Panc1 (cell line): ENCODE results near the gene MAN2B1. TPM values are rescaled to one million over a fixed set of nuclear protein-coding genes. Genes with fewer than 3 reads are reported as not detected.

ENCODE experiments used
- ATAC-seq: fragments of 200-7000 bp; cut with Tn5 transposase; 2 replicates; pipeline ENCODE4 v1.9.1; 2020; ENCODE audit warnings: mild to moderate bottlenecking, moderate library complexity
- Bru-seq: library from RNA; stranded (reverse); fragments of 400-500 nt; gene quantifications from one replicate; lab custom pipeline; 2021; lab: Mats Ljungman, UMichigan
- BruChase-seq, 2 experiments: library from RNA; stranded (reverse); fragments of 400-500 nt; gene quantifications; one replicate each; lab custom pipeline; 2021; lab: Mats Ljungman, UMichigan
- BruUV-seq: library from RNA; stranded (reverse); fragments of 400-500 nt; replicated peaks from 2 replicates; lab custom pipeline; 2021; lab: Mats Ljungman, UMichigan
- CTCF ChIA-PET: fragments of 300-600 bp; sonication (Branson Sonifier 250); formaldehyde crosslinking; loops from one replicate; lab custom pipeline; 2022; ENCODE audit warnings: antibody characterized with exemption; lab: Charles Lee
- POLR2A ChIA-PET: fragments of 300-600 bp; sonication (Branson Sonifier 250); formaldehyde crosslinking; loops from one replicate; lab custom pipeline; 2022; ENCODE audit warnings: antibody characterized with exemption; lab: Charles Lee
- DNase-seq: peaks from one replicate; pipeline ENCODE4 v3.0.0-alpha.2; 2010; ENCODE audit warnings: low read depth, low spot score
- H3K27ac ChIP-seq: 2 replicates; pipeline ENCODE4 v1.5.1; 2011; ENCODE audit warnings: mild to moderate bottlenecking, low read length, inconsistent platforms
- H3K27me3 ChIP-seq: fragments of 200-500 bp; sonication (Bioruptor generic); 2 replicates; pipeline ENCODE4 v1.6.0; 2014; ENCODE audit warnings: low read length, inconsistent platforms; ENCODE audit not compliant: control insufficient read depth, insufficient read depth
- H3K36me3 ChIP-seq: fragments of 200-500 bp; sonication (Bioruptor generic); 2 replicates; pipeline ENCODE4 v1.5.1; 2014; ENCODE audit warnings: inconsistent platforms, mild to moderate bottlenecking, low read length, moderate library complexity; ENCODE audit not compliant: control insufficient read depth, insufficient read depth
- H3K4me1 ChIP-seq: 2 replicates; pipeline ENCODE4 v1.5.1; 2011; ENCODE audit warnings: inconsistent platforms, mild to moderate bottlenecking, low read length, moderate library complexity; ENCODE audit not compliant: control insufficient read depth, insufficient read depth
- H3K4me3 ChIP-seq, 2 experiments: 2 replicates each; pipeline ENCODE4 v1.5.1; 2011 to 2012; ENCODE audit warnings: low read depth in 2 of 2, low read length in 2 of 2, mild to moderate bottlenecking in 2 of 2, inconsistent platforms in 1 of 2, moderate library complexity in 1 of 2
- H3K9me3 ChIP-seq: fragments of 200-500 bp; sonication (Bioruptor generic); 2 replicates; pipeline ENCODE4 v1.5.1; 2014; ENCODE audit warnings: low read depth, mild to moderate bottlenecking, inconsistent platforms, low read length, moderate library complexity; ENCODE audit not compliant: control insufficient read depth, insufficient read depth
- CTCF ChIP-seq: fragments of 450-650 bp; IDR thresholded peaks from 2 replicates; pipeline ENCODE4 v1.5.1; 2017; ENCODE audit warnings: mild to moderate bottlenecking
- POLR2AphosphoS5 ChIP-seq: IDR thresholded peaks from 2 replicates; pipeline ENCODE4 v1.6.1; 2012; ENCODE audit warnings: mild to moderate bottlenecking, low read depth, low read length, moderate library complexity
- REST ChIP-seq, 2 experiments: IDR thresholded peaks; 2 replicates each; pipeline ENCODE4 v1.6.1; 2011 to 2012; ENCODE audit warnings: low read depth in 2 of 2, control low read depth in 1 of 2, low read length in 1 of 2, mild to moderate bottlenecking in 1 of 2, moderate library complexity in 1 of 2; ENCODE audit not compliant: insufficient read depth in 1 of 2
- SIN3A ChIP-seq: IDR thresholded peaks from 2 replicates; pipeline ENCODE4 v1.6.1; 2012; ENCODE audit warnings: low read depth, mild to moderate bottlenecking, low read length, moderate library complexity, borderline replicate concordance; ENCODE audit not compliant: insufficient read depth
- TCF7L2 ChIP-seq: IDR thresholded peaks from 2 replicates; pipeline ENCODE4 v1.6.1; 2011; ENCODE audit warnings: mild to moderate bottlenecking, low read depth, low read length, inconsistent platforms
- in situ Hi-C: cut with HindIII; loops from 2 replicates; pipeline ENCODE4 v1.10.0; 2016; ENCODE audit warnings: low sequenced_read_pairs, low pct_unique_long_range_greater_than_20kb
- intact Hi-C: fragments of 100-400 bp; cut with micrococcal nuclease; formaldehyde crosslinking; loops from one replicate; pipeline ENCODE4 v1.10.0; 2022; ENCODE audit not compliant: unreplicated experiment
- long read RNA-seq: library from polyadenylated mRNA; unstranded; transcript quantifications from one replicate; pipeline ENCODE4 v2.0.0, GENCODE V29; 2021; ENCODE audit not compliant: unreplicated experiment
- polyA plus RNA-seq: library from polyadenylated mRNA; unstranded; fragments of >200 nt; gene quantifications from one replicate; pipeline ENCODE4 v1.2.1, GENCODE V29; 2012; ENCODE audit warnings: missing spikeins; ENCODE audit not compliant: insufficient read length
- total RNA-seq: library from RNA; stranded (reverse); gene quantifications from one replicate; pipeline ENCODE4 v1.2.1, GENCODE V29; 2021; ENCODE audit not compliant: unreplicated experiment

Gene MAN2B1
- total RNA-seq (43.0 TPM), Bru-seq, nascent RNA (percentile 51 among the genes with signal in this experiment), BruChase-seq, experiment 1, labeled RNA remaining after a 2-hour chase (percentile 57 among the genes with signal in this experiment), BruChase-seq, experiment 2, labeled RNA remaining after a 6-hour chase (percentile 63 among the genes with signal in this experiment)
- polyA plus RNA-seq, result 28.9 TPM
- long read RNA-seq, transcript MAN2B1-203 (24 exons, 3,184 nt), result major isoform, 15 of 39 reads
- long read RNA-seq, partial matches to known transcripts, result 17 of 39 reads
- long read RNA-seq, other reads (novel, unspliced or antisense), result 5 of 39 reads

DNA sequence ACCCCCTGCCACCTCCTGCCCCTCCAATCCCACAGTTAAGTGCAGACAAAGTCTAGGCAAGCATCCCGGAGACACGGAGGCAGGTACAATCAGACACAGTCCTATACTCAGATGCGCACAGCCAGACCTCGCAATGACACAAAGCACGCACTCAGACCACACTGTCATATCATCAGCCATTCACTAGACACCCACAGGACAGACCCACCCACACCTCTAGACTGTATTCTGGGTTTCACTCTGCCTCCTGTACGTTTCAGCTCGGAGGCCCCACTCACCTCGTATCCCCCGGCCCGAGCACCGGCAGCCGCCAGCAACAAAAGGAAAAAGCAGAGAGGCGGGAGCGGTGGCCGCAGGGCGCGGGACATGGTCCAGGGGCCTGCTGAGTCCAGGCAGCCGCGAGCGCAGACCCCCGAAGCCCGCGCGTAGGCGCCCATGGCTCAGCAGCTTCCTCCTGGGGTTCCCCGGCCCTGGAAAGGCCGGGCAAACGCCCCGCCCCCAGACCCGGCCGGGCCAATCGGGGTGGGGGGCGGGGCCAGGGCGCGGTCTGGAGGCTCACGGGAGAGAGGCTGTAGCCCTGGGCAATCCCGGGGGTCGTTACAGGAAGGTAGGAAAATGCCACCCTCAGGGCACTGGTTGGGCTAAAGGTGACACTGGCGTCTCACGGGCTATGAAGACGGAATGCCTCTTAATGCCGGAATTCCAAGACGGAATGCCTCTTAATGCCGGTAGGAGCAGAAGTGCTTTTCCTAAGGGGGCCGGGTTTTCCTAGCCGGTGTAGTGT, at the start of gene MAN2B1, which contains the start of gene WDR83:
Gene MAN2B1, minus strand, starts transcription at position 478 of the 784 bp plus-strand sequence. Its CDS starts 41 bp downstream, at position 437.
Gene WDR83, plus strand, starts transcription at position 543 of the 784 bp plus-strand sequence. CDS start 2,984 bp downstream, outside the sequence.
- peak; percentile 87 for ATAC-seq
- in situ Hi-C loops (no loop called here), intact Hi-C loops (no loop called here)
- Histone ChIP-seq H3K36me3 (peaks cover 3% of the 10 kb centered on the region; the same call in 1 of the 2 replicates), H3K9me3 (no peaks in the 10 kb centered on the region), H3K27me3 (no peaks in the 10 kb centered on the region), H3K4me1 (peaks cover 3% of the 10 kb centered on the region), H3K4me3 (peak within 1 kb of the TSS; percentile 82 to 84), H3K27ac (peak within 1 kb of the TSS; percentile 79)
- CTCF ChIA-PET, result no interaction called here
- no TSS peak for BruUV-seq
- DNase-seq, result no peak
- TF ChIP-seq CTCF (no peak), REST (IDR thresholded peaks at IDR 0.05; ENCODE audit: insufficient read depth in 1 of 2, low read depth in 2 of 2, low read length in 1 of 2) (no peak), SIN3A (0 out of 2 replicates have a peak, but pooled peaks have one; percentile 55)
- POLR2A ChIA-PET, result no interaction called here

GRCh38 chr19:12715929-12716328, 49.4 kb upstream of the MAN2B1 start:
- BruUV-seq, result no TSS peak
- H3K27ac ChIP-seq, result no peak overlapping the region
- H3K9me3 ChIP-seq, result no peaks in the 10 kb centered on the region
- in situ Hi-C loops, result no loop called here
- no peak for TF ChIP-seq SIN3A
- TF ChIP-seq TCF7L2, result no peak
- no peak for TF ChIP-seq REST (IDR thresholded peaks at IDR 0.05; ENCODE audit: insufficient read depth in 1 of 2, low read depth in 2 of 2, low read length in 1 of 2)
- TF ChIP-seq POLR2AphosphoS5, result no peak
- no peak for TF ChIP-seq CTCF
- ChIA-PET POLR2A (interaction anchor here (0.6 kb wide), 2 partner anchors 35 to 1503 kb away, joined by 3 to 5 read pairs; no protein-coding TSS in a partner anchor), CTCF (interaction anchor here (1.3 kb wide), 1 partner anchor 80 kb away, joined by 5 read pairs; no protein-coding TSS in a partner anchor)
- H3K4me3 ChIP-seq, result no peak overlapping the region
- no peaks in the 10 kb centered on the region for H3K27me3 ChIP-seq
- no peak for ATAC-seq
- H3K4me1 ChIP-seq, result peaks cover 5% of the 10 kb centered on the region
- intact Hi-C loops, result no loop called here
- DNase-seq, result no peak
- H3K36me3 ChIP-seq, result peaks cover 3% of the 10 kb centered on the region
